AG09309 (cell line): Measurements from ENCODE around the gene TSHZ2.

Experiments
- DNase-seq: peaks from one replicate; pipeline ENCODE4 v3.0.0-alpha.2; 2010; ENCODE audit warnings: low read depth
- H3K4me3 ChIP-seq: 2 replicates; pipeline ENCODE4 v1.5.1; 2011; ENCODE audit warnings: mild to moderate bottlenecking, low read depth, low read length, moderate library complexity; ENCODE audit not compliant: control insufficient read depth
- TF ChIP-seq, protein P1 (sequence below): IDR thresholded peaks from 2 replicates; pipeline ENCODE4 v1.5.1; 2011; ENCODE audit warnings: mild to moderate bottlenecking, low read depth, low read length, inconsistent platforms; ENCODE audit not compliant: insufficient read depth, control insufficient read depth; ENCODE audit errors: missing control alignments

TSHZ2 gene

DNA sequence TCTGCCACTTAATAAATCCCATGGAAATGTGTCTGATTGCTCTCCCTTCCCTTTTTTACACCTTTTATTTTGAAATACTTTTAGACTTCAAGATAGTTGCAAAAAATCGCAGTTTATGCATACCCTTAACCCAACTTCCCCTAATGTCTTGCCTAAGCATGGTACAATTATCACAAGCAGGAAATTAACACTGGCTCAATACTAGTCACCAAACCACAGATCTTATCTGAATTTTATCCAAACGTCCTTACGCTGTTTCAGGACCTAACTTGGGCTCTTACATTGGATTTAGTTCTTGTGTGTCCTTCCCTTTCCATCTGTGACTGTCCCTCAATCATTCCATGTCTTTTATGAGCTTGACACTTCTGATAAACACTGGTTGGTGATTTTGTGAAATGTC, 475.2 kb downstream of the TSHZ2 start:
- DNase-seq, result no peak
- H3K4me3 ChIP-seq, result no peak overlapping the region
- TF ChIP-seq, protein P1, sequence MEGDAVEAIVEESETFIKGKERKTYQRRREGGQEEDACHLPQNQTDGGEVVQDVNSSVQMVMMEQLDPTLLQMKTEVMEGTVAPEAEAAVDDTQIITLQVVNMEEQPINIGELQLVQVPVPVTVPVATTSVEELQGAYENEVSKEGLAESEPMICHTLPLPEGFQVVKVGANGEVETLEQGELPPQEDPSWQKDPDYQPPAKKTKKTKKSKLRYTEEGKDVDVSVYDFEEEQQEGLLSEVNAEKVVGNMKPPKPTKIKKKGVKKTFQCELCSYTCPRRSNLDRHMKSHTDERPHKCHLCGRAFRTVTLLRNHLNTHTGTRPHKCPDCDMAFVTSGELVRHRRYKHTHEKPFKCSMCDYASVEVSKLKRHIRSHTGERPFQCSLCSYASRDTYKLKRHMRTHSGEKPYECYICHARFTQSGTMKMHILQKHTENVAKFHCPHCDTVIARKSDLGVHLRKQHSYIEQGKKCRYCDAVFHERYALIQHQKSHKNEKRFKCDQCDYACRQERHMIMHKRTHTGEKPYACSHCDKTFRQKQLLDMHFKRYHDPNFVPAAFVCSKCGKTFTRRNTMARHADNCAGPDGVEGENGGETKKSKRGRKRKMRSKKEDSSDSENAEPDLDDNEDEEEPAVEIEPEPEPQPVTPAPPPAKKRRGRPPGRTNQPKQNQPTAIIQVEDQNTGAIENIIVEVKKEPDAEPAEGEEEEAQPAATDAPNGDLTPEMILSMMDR, result no peak

DNA sequence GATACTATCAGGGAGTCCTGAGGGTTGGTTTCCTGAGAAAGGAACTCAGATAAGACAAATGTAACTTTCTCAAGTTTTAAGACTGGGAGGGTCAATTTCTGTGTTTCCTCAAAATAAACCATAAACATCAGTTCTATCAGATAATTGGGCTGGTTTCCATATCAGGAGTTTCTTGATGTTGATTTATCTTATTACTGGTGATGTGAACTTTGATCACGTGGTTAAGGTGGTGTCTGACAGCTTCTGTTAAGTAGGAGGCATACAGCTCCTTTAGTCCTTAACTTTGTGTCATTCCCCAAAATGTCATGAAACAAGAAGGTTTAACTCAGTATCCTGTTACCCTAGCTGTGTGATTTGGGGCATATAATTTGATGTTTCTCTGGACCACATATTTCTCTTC, 476.3 kb downstream of the TSHZ2 start:
- DNase-seq, result no peak
- TF ChIP-seq, protein P1, result no peak
- no peak overlapping the region for H3K4me3 ChIP-seq

DNA sequence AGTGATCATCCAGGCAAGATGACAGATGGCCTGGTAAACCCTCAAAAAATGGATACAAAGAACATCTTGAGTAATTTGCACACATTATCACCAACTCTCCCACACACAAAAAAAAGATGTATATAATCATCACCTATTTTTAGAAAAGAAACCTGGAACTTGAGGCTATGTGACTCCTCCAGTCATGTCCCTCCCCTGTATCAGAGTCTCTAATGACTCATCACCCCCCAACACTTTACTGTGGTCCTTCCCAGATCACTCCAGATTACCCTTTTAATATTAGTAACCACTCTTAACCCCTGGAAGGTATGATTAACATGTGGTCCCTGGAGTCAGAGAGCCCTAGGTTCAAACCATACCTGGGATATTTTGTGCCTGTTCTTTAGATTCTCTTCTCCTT, 476.7 kb downstream of the TSHZ2 start:
- H3K4me3 ChIP-seq, result no peak overlapping the region
- no peak for DNase-seq
- TF ChIP-seq, protein P1, result no peak

DNA sequence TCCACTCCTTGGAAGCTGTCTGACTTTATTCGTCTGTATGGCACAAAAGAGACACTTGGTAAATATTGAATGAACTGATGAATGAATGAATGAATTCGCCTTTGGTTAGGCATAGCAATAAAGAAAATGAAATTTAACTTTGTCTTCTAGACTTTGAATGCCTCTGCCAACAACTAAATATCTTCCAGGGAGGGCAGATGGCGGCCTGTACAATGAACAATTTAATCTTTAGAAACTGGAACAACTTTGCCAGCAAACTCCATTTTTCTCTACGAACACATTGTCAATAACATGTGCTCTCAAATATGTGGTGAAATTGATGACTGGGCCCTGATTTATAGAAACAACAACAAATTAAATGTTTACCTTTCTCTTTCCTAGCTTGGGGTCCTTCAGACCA, 480.9 kb downstream of the TSHZ2 start:
- DNase-seq, result no peak
- H3K4me3 ChIP-seq, result no peak overlapping the region
- TF ChIP-seq, protein P1, result no peak

DNA sequence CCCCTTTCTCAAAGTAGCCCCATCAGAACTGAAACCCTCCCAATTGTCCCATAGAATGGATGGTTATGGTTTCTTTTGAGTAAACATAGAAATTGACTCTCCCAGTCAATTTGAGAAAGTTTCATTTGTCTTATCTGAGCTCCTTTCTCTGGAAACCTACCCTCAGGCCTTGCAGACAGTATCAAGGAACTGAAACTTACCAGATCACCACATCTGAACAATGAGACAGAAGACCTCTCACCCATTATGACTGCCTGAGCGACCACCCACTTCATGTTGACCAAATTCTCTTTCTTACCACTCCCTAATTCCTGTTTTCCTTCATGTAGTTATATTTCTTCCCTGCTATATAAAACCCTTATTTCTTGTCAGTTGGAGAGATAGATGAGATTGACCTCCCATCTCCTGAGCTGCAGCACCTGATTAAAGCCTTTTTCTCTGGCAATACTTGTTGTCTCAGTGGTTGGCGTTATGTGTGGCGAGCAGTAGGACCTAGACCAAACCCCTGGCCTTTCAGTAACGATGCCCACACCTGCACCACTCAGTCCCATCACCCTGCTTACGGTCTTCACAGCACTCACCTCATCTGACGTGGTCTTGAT, 482.6 kb downstream of the TSHZ2 start:
- TF ChIP-seq, protein P1, result no peak
- DNase-seq, result no peak
- H3K4me3 ChIP-seq, result no peak overlapping the region

DNA sequence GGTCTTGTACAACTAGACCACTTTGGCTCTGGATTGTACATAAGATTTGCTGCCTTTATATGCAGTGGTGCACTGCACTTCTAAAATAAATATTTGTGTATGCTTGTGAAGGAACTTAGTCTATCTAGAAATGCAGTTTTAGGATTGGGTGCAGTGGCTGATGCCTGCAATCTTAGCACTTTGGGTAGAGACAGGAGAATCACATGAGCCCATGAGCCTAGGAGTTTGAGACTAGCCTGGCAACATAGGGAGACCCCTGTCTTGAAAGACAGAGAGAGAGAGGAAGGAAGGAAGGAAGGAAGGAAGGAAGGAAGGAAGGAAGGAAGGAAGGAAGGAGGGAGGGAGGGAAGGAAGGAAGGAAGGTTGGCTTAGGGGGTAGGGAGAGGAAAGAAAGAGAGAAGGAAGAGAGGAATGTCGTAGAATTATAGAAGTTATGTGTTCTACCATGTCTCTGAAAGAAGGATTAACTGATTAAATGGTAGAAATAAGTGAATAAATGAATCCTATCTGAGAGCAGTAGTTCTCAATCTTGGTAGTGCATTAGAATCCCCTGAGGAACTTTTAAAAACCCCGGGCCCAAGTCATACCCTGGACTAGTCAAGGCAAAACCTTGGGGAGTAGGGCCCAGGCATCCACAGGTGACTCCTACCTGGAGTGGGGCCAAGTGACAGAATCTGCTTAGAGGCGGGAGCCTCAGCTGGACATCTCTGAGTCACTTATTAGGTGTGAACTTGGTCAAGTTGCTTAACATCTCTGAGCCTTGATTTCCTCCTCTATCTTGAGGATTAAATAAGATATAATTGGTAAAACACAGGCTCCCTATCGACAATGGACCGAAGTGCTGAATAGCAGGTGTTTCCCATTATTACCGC, 491.2 kb downstream of the TSHZ2 start:
- no peak for DNase-seq
- H3K4me3 ChIP-seq, result no peak overlapping the region
- TF ChIP-seq, protein P1, result no peak
